RCC 7860 (cell line): ENCODE measurements around the gene OLIG3.

Experiments
- DNase-seq: peaks from one replicate; pipeline ENCODE4 v3.0.0-alpha.2; 2015; ENCODE audit warnings: low spot score
- FAIRE-seq: peaks from 2 replicates; lab custom pipeline; 2012; peaks lifted over from hg19 to GRCh38; lab: Jason Lieb, UNC

The OLIG3 gene

GRCh38 chr6:137494281-137494987, at the start of gene OLIG3:
Gene OLIG3 (minus strand): TSS chr6:137494394. CDS start chr6:137494170, 224 bp downstream.
- DNase-seq (no peak), FAIRE-seq (no peak)

DNA sequence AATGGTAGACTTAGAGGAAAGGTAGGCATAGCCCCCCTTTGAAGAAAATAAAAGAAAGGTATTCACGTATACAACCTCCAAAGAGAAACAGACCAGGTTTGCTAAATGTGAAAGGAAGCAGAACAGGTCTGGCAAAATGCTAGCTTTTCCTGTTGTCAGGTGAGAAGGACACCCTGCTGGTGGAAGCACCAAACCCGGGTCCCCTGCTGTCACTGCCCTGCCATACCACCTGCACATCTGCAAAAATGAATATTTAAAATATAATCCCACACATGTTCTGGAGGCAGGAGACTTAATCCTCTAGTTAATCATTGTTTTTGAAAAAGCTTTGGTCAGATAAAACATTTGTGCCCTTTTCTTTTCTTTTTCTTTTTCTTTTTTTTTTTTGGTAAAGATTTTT, 48.9 kb upstream of the OLIG3 start:
- DNase-seq (no peak), FAIRE-seq (no peak)

DNA sequence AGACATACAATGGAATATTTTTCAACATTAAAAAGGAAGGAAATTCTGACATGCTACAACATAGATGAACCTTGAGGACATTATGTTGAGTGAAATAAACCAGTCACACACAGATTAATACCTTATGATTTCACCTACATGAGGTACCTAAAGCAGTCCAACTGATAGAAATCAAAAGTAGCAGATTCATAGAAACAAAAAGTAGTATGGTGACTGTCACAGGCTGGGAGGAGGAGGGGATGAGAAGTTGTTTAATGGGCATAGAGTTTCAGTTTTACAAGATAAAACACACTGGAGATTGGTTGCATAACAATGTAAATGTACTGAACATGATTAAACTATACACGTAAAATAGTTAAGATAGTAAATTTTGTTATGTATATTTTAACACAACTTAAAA, 48.5 kb upstream of the OLIG3 start:
- DNase-seq (no peak), FAIRE-seq (no peak)

GRCh38 chr6:137541534-137542063, 47.4 kb upstream of the OLIG3 start:
- FAIRE-seq (no peak), DNase-seq (no peak)

- DNase-seq, result no peak
- no peak for FAIRE-seq
Observed at GRCh38 chr6:137536104-137536773, 42.0 kb upstream of the OLIG3 start.

DNA sequence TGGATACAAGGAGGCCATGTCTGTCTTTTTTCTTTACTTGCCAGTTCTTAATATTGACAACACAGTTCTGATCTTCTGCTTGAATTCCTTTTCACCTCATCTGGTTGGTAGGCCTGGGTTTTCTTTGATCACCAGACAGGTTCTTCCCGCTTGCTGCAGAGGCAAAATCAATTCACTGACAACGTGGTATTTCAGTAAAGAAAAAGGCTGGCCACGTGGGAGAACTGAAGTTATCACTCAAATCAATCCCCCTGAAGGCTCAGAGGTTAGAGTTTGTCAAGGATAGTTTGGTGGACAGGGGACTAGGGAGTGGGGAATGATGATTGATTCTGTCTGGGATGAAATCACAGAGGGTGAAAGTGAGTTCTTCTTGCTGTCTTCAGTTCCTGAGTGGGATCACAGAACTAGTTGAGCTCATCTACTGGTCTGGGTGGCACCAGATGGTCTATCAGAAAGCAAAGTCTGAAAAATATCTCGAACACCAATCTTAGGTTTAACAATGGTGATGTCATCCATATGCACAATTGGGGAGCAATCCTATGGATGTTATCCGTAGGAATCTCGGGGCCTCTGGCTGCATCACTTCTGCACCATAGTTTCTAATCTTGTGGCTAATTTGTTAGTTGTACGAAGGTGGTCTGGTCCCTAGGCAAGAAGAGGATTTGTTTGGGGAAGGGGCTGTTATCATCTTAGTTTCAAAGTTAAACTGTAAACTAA, 37.3 kb upstream of the OLIG3 start:
- DNase-seq (no peak), FAIRE-seq (no peak)

DNA sequence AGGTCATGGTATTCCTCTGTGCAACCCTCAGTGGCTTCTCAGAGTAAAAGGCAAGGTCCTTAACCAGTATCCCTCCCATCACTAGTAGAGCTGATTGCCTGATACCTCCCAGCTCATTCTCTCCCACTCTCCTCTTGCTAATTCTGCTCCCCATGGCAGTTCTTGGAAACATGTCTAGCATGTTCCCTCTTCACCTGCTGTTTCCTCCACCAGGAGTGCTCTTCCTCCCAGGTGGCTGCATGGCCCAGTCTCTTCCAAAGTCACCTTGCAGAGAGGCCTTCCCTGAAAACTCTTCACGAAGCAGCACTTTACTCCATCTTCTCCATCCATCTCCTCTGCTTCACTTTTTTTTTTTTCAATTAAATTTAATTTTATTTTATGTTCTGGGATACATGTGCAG, 36.2 kb upstream of the OLIG3 start:
- FAIRE-seq, result no peak
- DNase-seq, result no peak

DNA sequence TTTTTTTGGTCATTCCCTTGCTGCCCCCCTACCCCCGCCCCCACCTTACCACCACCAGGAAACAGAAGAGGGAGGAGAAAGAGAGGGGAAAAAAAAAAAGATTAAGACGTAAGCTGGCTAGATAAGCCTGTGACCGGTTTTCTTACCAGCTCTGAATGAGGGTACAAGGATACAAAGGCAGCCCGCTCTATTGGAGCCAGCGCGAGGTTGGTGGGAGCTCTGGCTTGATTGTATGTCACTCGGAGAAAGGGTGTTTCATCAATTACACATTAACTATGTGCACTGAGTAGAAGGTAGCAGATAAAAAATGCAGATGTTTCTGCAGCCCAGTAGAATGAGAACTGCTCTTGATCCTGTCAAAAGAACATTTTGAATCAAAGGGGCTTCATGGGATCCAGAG, 28.6 kb upstream of the OLIG3 start:
- DNase-seq (no peak), FAIRE-seq (no peak)

- DNase-seq, result no peak
- FAIRE-seq, result no peak
Observed at GRCh38 chr6:137522198-137522798, 28.1 kb upstream of the OLIG3 start.

- no peak for DNase-seq
- FAIRE-seq, result no peak
Observed at GRCh38 chr6:137520520-137520919, 26.3 kb upstream of the OLIG3 start.

- DNase-seq (no peak), FAIRE-seq (no peak)
Observed at GRCh38 chr6:137519629-137520176, 25.5 kb upstream of the OLIG3 start.

GRCh38 chr6:137518386-137518983, 24.3 kb upstream of the OLIG3 start:
- peak; percentile 39 for FAIRE-seq
- peak; percentile 32 for DNase-seq

DNA sequence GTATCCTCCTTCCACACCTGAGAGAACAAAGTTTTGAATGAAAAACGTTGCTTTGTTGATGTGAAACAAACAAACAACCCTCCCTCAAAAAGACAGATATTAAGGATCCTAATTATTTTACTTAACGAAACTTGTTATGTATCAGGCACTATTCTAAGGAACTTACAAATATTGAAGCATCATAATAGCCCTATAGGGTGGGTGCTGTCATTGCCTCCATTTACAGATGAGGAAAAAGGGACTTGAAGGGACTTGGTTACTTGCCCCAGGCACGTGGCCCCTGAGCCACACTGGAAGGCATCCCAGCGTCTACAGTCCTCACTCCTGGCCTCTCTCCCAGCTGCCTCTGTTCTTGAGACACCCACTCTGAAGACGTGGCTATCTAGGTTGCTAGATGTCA, 20.2 kb upstream of the OLIG3 start:
- no peak for DNase-seq
- no peak for FAIRE-seq

DNA sequence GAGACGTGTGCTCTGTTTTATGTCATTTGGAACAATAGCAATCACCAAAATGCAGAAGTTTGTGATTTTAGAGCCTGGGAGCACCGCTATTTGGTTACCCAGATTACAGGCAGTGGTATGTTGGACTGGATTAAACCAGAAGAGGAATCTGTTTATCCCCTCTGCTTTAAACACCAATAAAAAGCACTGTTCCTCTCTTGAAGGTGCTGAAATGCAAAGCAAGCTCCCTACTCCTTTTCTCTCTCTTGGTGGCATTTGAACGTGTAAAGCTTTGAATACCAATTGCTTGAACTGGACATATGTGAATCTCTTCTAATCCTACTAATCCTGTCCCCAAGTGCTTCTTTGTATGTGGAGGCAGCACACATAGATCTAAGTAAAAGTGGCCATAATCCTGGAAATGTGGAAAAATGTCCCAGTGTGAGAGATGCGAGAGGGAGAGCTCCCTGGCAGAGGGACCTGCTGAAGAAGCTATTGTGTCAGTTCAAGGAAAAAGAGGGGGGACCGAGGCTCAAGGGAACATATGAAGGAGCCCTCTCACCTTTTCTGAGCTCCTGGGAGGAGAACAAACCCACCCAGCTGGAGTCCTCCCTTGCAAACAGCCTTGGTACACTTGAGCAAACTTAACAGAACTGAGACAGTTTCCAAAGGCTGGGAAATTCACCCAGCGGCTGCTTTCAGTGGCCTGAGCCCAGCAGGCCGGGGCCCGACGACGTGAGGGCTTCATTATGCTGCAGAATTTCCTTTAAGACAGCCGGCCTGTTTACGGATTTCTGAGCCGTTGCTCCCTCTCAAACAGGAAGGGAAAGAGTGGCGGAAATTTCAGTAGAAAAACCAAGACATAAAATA, 18.8 kb upstream of the OLIG3 start:
- no peak for DNase-seq
- no peak for FAIRE-seq

DNA sequence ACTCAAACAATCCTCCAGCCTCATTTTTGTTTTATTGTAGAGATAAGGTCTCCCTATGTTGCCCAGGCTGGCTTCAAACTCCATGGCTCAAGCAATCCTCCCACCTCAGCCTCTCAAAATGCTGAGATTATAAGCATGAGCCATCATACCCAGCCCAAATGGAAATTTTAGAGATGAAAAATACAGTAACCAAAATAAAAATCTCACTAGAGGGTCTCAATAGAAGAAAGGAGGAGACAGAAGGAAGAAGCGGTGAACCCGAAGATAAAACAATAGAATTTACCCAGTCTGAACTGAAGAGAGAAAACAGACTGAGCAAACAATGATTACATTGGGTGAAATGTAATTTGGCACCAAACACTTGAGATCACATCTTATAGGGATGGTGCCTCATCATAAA, 16.7 kb upstream of the OLIG3 start:
- DNase-seq, result no peak
- no peak for FAIRE-seq

GRCh38 chr6:137498481-137499190, 4.4 kb upstream of the OLIG3 start:
- DNase-seq, result no peak
- no peak for FAIRE-seq

DNA sequence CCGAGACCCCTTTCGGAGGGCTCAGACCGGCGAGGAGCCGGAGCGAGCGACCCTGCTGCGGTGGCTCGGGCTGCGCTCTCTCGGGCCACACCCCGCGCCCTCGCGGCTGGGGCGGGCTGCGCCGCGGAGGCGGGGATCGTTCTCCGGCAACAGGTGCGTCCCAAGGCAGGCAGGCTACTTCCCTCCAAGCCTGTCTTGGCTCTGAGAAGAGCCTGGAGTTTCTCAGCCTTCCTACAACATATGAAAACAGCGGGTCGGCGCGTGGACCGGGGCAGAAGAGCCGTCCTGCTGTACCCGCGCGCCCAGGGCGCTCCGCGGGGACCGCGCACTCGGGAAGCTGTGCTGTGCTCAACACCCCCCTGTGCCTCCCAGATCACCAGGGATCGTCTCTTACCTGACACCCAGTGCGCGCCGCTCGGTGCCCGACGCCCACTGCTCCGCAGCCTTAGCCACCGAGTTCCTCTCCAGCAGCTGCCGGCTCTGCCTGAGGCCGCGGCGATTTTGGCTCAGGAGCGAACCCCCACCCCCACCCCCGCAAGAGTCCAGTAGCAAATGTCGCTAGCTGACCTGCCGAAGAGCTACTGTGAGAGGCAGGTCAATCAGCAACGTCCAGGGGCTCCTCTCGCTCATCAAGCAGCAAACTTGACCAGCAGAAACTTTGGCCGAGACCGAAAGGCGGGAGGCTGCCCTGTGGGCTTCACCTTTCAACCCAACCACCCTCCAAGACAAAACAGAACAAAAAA, 3.7 kb upstream of the OLIG3 start:
- DNase-seq (no peak), FAIRE-seq (no peak)

GRCh38 chr6:137496909-137497720, 2.9 kb upstream of the OLIG3 start:
- FAIRE-seq, result no peak
- DNase-seq, result no peak
